Fibroblast of lung (primary cell): ENCODE measurements around the gene RABIF.

Source experiments
- CTCF ChIP-seq, 2 donors: IDR thresholded peaks in 1 of 2; conservative IDR thresholded peaks in 1 of 2; 1 replicate in 1 of 2; 2 replicates in 1 of 2; pipeline ENCODE4 v1.5.1; 2011 to 2012; ENCODE audit warnings: low read length in 2 of 2, control low read depth in 1 of 2, inconsistent platforms in 1 of 2, low read depth in 1 of 2, mild to moderate bottlenecking in 1 of 2
- EZH2 ChIP-seq: IDR thresholded peaks from 2 replicates; pipeline ENCODE4 v1.5.1; 2012; ENCODE audit warnings: low read length, control low read depth, mild to moderate bottlenecking; ENCODE audit errors: missing control alignments

GRCh38 chr1:202892501-202892900 lies 3.6 kb upstream of the RABIF start:
- TF ChIP-seq CTCF (conservative IDR thresholded peaks at IDR 0.05 in 1 of 2, IDR thresholded peaks at IDR 0.05 in 1 of 2; ENCODE audit: low read depth in 1 of 2, low read length in 2 of 2) (no peak), EZH2 (no peak)
